Left lobe of liver (tissue), 2 donors: ENCODE measurements around the gene GYPA. TPM values are rescaled to one million over a fixed set of nuclear protein-coding genes. Genes with fewer than 3 reads are reported as not detected.
"Not testable (repeated sequence)": the region's sequence is repeated elsewhere in the genome, so short reads cannot be mapped to it uniquely, and the experiment has no call there.

Experiments
- ATAC-seq: fragments of 200-7000 bp; cut with Tn5 transposase; one replicate; pipeline ENCODE4 v1.9.1; 2020; ENCODE audit warnings: mild to moderate bottlenecking, moderate library complexity
- DNase-seq: peaks from one replicate; pipeline ENCODE4 v3.0.0-alpha.2; 2020; ENCODE audit warnings: low spot score
- total RNA-seq: library from RNA; stranded (reverse); gene quantifications from one replicate; pipeline ENCODE4 v1.2.1, GENCODE V29; 2021
- donor health status: DM: no; HTN: no; CAD: no; lungs with moderate emphysema.
- donor health status: DM: no; HTN: yes; CAD: no.

Gene GYPA
- total RNA-seq, 1 donor from 2014 or later = 1.2 TPM

DNA sequence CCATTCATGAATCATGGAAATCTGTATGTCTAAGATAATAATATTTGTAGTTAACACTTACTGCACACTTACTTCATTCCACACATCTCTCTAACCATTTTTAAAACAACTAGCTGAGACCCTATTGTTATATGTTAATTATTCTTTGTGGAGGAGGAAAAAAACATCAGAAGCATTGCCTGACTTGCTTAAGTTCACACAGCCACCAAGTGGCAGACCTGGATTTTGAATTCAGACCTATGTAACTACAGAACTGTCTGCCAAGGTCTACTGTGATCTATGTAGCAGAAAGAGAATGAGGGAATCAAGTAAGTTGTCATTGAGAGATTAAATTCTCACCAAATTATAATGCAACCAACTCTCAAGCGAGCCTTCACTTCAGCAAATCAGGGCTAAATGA is 10.4 kb downstream of the GYPA start:
- not testable (repeated sequence) for ATAC-seq, DNase-seq

DNA sequence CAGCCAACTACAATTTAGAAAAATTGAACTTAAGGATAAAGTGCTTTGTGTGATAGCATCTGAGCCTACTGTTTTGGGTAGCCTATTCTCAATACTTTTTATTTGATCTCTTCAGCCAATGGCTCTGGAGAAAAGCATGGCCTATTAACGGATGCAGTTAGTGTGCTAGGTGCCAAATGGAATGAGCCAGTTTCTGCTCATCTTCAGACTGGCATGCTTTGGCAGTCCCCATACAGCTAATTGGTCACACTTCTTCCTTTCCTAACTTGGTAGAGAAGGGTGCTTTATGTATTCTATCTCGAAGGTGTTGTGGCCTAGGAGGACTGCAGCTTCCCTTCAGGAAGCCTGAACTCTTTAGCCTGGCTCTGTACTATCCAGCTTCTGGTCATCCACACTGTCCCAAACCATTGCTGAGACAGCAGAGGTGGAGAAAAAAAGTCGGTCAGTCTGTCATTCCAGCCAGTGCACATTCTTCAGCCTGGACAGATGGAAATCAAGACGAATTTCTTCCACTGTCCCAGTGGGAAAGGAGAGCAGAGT is 11.1 kb downstream of the GYPA start:
- not testable (repeated sequence) for ATAC-seq, DNase-seq

DNA sequence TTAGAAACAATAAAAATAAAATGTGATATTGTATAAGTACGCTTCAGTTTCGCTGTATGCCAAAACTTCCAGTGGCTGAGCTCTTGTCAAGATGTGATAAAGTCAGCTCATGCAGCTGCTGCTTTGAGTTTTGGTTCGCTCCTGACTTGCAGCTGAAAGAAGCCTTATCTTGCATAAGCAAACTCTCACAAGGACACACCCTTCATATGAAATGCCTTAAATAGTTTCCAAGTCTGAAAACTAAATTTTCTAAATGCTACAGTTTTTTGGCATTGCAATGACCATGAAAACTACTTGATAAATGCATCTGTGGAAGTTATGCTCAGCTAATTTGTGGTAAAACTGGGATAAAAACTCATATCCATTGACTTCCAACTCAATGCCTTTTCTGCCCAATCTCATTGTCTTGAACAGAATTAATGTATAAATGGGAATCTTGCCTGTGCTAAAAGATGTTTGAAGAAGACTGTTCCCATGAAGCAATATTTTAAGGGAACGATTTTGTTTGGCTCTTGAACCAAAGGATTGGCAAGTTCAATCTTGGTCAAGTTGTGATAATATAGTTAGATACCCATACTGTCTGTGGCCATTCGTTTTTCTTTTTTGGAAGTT is 11.7 kb downstream of the GYPA start:
- DNase-seq, ATAC-seq: not testable (repeated sequence)

DNA sequence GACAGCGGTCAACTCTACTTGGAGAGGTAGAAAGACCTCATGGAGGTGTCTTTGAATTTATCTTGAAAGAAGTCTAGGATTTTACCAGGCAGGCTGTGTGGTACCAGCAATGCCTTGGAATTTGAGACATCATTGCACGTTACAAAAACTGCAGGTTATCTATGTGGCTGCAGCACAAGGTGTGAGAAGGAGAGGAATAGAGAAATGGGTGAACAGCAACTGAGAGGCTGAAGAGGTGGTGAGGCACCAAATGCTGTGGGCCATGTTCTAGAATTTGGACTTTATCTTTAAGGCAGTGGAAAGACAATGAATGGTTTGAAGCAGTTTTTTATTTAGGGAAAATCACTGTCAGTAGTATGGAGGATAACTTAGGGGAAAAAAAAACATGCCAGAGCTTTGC is 15.4 kb downstream of the GYPA start:
- not testable (repeated sequence) for DNase-seq

DNA sequence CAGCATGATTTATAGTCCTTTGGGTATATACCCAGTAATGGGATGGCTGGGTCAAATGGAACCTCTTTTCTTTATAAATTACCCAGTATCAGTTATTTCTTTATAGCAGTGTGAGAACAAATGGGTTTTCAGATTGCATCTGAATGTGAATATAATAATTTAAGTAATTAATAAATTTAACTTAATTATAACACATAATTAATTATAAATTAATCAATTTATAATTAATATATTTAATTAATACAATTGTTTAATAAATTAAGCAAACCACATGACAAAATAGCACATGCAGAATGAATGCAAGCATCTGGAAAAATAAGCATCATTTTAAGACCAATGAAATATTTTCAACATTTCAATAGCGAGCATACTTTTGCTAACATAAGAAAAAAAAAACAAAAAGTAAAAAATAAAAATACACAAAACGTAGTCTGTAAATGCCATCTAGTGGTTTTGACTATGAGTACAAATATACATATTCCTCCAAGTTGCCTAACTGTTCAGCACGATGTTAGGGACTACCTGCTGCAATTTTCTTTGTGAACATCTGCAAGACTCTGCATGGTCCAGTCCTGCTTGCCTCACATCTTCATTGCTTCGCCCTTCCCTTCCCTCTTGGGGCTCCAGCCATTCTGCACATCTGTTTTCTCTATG is 16.4 kb downstream of the GYPA start:
- not testable (repeated sequence) for ATAC-seq, DNase-seq

More for the DNA sequence above, 15.4 kb downstream of the GYPA start:
- not testable (repeated sequence) for ATAC-seq

DNA sequence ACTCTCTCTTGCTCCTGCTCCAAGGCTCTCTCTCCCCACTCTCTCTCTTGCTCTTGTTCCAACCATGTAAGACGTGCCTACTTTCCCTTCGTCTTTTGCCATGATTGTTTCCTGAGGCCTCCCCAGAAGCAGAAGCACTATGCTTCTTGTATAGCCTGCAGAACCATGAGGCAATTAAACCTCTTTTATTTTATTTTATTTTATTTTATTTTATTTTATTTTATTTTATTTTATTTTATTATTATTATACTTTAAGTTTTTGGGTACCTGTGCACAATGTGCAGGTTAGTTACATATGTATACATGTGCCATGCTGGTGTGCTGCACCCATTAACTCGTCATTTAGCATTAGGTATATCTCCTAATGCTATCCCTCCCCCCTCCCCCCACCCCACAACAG is 17.2 kb downstream of the GYPA start:
- not testable (repeated sequence) for DNase-seq, ATAC-seq

DNA sequence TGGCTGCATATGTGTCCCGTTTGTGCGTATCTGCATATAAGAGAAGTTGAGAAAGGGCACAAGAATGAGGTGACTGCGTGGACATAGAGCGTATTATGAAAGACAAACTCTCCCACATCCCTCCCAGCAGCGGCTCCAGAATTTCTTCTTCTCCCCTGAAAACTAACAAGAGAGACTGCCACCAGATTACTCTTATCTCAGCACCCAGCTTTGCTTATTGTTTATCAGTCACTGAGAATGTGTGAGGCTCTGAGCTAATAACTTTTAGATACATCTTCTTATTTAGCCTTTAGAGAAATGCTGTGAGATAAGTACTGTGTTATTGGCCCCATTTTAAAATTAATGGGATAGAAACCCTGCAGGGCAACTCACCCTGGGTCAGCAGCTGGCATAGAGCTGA is 20.8 kb downstream of the GYPA start:
- ATAC-seq, DNase-seq: not testable (repeated sequence)

DNA sequence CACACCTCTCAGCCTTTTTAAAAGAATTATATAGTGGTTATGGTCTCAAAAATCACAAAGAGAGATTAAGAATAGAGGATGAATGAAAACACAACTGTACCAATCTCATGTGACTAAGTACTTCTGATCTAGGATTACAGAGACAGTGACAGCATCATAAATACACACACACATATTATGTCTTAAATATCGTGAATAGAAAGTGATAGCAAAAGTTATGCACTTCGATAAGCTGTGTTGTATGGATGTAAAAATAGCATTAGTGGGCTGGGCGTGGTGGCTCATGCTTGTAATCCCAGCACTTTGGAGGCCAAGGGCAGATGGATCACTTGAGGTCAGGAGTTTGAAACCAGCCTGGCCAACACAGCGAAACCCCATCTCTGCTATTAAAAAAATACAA is 25.0 kb downstream of the GYPA start:
- ATAC-seq = no peak
- no peak for DNase-seq

DNA sequence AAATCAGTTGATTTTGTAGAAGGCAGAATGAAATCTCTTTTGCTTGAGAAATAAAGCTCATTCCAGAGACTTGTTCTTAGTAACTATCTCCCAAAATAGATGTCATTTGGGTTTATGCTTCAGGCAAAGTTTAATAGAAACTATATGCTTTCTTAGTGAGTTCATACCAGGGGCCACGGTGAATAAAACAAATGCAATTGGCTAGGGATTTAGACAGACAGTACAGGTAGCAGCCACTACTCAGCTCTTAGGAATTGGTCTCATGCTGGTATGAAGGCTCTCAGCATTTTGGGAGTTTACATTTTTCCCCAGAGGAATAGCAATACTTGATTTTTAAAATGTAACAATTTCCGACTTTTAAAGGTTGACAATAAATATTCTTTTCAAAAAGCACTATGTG is 27.0 kb downstream of the GYPA start:
- no peak for DNase-seq
- ATAC-seq = no peak

DNA sequence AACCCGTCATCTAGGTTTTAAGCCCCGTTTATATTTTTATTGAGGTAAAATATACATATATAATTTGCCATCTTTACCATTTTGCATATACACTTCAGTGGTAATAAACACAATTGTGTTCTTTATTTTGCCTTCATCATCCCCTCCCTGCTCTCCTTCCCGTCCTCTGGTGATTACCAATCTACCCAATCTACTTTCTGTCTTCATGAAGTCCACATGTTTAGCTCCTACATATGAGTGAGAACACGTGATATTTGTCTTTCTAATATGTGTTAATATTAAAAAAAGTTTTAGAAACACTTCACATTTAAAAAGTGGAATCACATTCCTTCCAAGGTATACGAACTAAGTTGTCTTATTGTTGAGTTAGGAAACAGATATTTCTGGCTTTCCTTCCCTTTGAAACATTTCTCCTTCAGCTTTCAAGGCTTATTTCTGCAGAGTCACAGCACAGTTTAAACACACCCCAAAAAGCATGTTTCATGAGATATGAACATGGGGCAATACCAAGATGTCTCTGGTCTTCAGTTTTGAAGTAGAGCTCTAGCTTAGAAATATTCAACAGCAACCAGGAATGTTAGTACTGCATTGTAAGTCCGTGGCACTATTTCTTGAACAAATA is 35.9 kb downstream of the GYPA start:
- ATAC-seq = no peak

DNA sequence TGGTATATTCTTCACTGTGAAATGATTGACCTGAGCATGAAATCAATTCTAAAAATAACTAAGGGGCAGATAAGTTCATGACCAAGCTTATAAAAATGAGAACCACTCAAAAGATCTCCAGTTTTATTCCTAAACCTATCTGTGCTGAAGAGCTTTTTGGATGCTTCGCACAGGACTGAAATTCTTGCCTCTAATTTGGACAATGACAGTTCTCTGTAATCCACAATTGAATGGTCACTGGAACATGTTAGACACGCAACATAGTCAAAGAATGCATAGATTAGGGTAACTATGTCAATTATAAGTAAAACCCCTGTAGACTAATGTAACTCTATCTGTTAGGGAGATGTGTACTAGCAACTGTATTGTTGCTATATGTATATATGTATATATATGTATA is 42.7 kb downstream of the GYPA start:
- ATAC-seq = not testable (repeated sequence)

More for the DNA sequence above, 35.9 kb downstream of the GYPA start:
- DNase-seq = no peak

DNA sequence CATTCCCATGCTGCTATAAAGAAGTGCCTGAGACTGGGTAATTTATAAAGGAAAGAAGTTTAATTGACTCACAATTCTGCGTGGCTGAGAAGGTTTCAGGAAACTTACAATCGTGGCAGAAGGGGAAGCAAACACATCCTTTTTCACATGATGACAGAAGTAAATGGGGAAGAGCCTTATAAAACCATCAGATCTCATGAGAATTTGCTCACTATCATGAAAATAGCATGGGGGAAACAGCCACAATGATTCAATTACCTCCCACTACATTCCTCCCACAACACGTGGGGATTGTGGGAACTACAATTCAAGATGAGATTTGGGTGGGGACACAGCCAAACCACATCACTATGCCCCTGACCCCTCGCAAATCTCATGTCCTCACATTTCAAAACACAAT is 46.5 kb downstream of the GYPA start:
- DNase-seq, ATAC-seq: not testable (repeated sequence)

More for the DNA sequence above, 42.7 kb downstream of the GYPA start:
- not testable (repeated sequence) for DNase-seq

DNA sequence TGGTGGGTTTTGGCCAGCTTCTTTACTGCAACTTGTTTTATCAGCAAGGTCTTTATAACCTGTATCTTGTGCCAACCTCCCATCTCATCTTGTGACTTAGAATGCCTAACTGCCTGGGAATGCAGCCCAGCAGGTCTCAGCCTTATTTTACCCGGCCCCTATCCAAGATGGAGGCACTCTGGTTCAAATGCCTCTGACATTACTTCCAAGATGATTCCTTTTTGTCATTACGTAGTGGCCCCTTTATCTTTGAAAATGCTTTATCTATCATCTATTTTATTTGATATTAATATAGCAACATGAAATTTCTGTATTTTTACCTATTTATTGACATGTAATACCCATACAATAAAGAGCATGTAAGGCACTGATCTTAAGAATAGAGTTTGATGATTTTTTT is 49.3 kb downstream of the GYPA start:
- ATAC-seq, DNase-seq: not testable (repeated sequence)

DNA sequence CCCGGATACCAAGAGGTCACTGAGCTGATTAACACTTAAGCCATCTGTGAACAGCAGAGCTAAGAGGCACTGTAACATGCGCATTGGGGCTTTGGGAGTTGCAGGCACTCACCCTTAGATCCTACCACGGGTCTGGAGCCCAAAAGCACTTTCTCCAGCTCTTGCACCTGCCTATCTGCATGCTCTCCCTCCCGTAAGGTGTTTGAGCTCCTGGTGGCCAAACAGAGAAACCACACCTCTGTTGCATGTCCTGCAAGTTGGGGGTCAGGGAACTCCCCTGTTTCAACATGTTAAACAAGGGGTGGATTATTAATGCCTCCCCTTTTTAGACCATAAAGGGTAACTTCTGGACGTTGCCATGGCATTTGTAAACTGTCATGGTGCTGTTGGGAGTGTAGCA is 49.8 kb downstream of the GYPA start:
- DNase-seq (no peak), ATAC-seq (no peak)

DNA sequence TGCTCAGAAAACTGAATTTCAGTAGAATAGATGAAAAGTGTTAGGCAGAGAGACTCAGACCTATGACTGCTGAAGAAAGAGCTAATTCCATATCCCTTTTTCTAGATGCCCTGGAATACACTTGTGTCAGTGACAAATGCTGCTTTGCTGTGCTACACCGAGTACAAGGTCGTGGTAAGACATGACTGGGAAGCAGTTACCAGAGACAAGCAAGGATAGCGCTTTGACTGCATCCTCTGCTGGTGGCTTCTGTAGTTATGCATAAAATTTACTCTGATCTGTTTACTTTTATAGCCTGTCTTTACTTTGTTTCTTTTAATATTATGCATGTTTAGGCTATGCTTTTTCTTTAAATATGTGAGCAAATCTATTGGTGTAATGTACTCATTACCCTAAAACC is 58.5 kb downstream of the GYPA start:
- DNase-seq, ATAC-seq: not testable (repeated sequence)

DNA sequence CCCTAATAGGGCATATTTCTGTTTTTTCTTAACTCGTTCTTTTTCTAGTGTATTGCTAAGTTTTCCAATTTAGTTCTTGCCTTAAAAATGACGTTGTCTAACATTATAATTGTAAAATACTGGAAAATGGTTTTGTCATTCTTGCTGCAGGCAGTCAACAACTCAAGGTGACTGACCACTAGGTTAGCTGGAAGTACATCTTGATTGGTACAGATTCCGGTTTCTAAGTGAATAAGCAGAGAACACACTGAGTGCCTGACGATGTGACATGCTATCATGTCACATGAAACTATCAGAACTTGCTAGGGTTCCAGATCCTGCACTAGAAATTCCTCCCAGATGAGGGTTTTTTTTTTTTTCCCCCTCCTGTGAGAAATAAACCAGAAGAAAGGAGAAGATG is 60.4 kb downstream of the GYPA start:
- not testable (repeated sequence) for ATAC-seq, DNase-seq

DNA sequence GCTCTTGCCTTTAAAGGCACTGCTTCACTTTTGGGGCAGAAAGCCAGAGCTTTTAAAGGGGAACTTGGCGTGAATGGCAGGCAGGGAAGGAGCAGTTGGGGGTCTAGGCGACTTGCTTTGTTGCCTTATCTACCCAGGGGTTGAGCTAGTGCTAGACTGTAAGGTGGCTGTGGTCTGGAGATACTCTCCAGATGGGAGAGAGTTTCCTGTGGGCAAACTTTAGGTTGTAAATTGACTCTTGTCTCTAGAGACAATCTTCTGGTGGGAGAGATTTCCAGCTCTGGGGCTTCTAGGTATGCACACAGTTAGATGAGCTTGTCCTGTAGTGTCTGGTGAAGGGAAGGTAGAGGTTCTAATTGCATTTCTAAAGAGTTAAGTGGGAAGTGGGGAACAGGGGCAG is 61.8 kb downstream of the GYPA start:
- DNase-seq, ATAC-seq: not testable (repeated sequence)

DNA sequence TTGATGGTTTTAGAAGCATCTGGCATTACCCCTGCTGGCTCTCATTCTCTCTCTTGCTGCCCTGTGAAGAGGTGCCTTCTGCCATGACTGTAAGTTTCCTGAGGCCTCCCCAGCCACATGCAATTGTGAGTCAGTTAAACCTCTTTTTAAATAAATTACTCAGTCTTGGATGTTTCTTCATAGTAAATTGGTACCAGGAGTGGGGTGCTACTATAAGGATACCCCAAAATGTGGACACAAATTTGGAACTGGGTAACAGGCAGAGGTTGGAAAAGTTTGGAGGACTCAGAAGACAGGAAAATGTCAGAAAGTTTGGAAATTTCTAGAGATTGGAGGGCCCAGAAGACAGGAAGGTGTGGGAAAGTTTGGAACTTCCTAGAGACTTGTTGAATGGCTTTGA is 79.0 kb downstream of the GYPA start:
- not testable (repeated sequence) for DNase-seq, ATAC-seq

DNA sequence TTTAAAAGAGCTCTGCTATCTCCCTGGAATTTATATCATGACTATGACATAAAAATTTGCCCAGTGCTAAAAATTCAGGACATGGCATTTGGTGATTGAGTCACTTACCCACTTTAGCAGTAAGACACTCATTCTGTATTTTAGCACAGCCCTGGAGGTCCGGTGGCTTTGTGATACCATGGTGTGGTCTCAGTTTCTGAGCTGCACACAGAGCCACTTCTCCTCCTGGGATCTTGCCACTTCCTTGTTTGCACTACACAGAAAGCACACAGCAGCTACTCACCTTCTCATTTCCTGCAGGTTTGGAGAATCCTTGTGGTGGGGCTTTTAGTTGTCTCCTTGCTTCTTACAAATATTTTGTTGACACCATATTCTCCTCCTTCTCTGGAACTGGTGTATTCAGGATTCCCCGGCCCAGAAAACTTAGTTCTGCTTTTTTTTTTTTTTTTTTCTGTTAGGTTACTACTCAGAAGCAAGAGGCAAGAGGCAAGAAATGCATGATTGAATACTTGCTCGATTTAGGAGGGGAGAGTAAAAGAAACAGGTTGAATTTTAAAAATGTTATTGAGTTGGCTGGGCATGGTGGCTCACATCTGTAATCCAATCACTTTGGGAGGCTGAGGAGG is 80.2 kb downstream of the GYPA start:
- ATAC-seq, DNase-seq: not testable (repeated sequence)
